Activated CD8-positive, alpha-beta memory T cell treated with anti-CD3 and anti-CD28 coated beads, Interleukin-2, amount 50 U/mL, for 1 hour (primary cell): ENCODE measurements around the gene GIPC1.
"Not testable (repeated sequence)": the region's sequence is repeated elsewhere in the genome, so short reads cannot be mapped to it uniquely, and the experiment has no call there.

ENCODE experiments used
- DNase-seq: peaks from one replicate; pipeline ENCODE4 v3.0.0-alpha.2; 2020; ENCODE audit errors: extremely low read depth

Gene GIPC1

GRCh38 chr19:14517840-14518505 lies 22.0 kb upstream of the GIPC1 start, which contains the start of gene DNAJB1:
Gene DNAJB1 (minus strand): TSS chr19:14518397. CDS start chr19:14518349, 48 bp downstream.
- no peak for DNase-seq

GRCh38 chr19:14517446-14517839 lies 21.5 kb upstream of the GIPC1 start:
- DNase-seq: no peak

GRCh38 chr19:14516746-14517438 lies 21.0 kb upstream of the GIPC1 start:
- DNase-seq: no peak

DNA sequence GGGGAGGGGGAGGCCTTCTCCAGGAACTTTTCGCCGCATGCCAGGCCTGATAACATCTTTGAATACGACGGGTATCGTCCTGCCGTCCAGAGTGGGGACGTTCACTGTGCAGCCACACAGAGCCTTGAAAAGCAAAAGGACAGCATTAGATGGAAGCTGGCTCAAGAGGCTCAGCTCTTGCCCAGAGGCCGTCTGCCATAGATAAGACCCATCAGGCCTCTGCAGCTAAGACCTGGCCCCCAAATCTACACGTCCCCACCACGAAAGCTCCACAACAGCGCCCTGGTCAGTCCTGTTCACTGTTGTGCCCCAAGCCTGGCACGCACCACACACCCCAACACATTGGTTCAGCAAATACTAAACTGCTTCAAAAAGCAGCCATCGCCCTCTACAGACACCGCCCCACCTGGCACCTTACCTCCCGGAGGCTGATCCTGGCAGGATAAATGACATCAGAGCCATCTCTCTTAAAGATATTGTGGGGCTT lies 20.2 kb upstream of the GIPC1 start:
- DNase-seq: no peak

DNA sequence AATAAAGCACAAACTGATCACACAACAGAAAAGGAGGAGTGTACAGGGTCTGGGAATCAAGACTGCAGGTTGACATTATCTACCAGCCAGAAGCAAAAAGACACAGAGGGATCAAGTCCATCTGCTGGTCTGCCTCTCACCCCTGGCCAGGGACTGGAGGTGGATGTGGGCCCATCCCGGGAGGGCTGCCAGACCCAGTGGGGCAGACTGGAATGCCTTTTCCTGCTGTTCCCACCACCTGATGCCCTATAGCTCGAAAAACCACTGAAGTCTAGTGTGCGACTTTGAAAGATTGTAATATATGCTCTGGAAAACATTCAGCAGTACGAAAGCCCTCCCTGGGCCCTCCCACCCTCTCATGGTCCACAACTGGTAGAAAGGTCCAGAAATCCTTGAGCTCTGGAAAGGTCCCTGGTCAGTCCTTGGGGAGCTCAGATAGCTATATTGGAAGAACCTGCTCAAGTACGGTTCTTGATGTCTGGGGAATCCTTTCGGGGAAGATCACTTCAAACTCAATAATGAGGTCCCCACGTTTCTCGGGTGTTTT lies 19.6 kb upstream of the GIPC1 start:
- no peak for DNase-seq

DNA sequence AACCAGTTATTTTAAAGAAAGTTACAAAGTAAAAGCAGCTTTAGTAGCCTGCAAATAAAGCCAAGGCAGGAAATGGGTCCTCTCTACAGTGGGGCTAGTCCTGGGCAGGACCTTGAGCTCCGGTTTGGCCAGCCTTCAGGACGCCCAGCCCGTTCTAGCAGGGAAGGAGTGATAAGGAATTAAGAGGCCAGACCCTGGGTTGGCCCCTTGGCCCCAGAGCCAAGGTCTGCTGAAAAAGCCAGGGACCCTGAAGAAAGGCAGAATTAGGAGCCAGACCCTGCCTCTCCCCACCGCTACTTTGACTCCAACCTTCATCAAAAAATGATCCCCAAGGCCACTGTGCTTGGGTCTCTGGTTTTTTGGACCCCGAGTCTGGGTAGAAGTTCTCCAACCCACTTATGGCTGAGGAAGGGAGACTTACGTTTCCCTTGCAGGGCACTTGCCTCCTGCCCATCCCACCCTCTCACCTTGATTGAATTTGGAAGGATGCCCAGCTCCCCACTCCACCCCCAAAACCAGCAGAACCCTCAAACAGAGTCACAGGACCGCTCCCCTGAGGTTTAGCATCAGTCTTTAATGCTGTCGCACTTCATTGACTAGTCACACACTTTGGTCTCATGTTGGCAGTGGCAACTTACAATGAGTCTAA lies 18.4 kb upstream of the GIPC1 start:
- no peak for DNase-seq

DNA sequence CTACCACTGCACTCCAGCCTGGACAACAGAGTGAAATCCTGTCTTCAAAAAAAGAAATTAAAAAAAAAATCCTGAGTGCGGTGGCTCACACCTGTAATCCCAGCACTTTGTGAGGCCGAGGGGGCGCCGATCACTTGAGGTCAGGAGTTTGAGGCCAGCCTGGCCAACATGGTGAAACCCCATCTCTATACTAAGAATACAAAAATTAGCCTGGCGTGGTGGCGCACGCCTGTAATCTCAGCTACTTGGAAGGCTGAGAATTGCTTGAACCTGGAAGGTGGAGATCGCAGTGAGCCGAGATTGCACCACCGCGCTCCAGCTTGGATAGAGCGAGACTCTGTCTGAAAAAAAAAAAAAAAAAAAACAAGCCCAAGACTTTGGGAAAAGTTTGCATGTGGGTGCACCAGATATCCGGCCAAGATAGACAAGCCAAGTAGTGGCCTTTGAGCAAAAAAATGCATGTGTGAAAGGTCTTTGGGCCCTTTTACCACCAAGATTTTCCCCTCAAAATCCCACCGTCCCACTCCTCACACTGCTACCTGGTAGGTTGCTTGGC lies 16.6 kb upstream of the GIPC1 start:
- no peak for DNase-seq

DNA sequence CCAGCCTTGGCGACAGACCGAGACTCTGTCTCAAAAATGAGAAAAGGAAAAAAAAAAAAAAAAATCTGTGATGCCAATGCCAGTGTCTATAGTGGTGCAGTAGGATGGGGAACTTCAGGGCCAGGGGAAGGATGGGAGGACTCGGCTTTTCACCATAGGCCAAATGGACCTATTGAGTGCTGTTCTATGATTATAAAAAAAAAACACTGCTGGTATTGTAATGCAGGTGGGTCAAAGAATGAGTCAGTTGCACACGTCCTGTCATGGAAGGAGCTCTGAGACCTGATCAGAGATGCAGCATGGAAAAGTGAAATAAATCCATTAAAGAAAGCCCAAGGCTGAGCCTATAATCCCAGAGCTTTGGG lies 15.3 kb upstream of the GIPC1 start:
- DNase-seq: no peak

DNA sequence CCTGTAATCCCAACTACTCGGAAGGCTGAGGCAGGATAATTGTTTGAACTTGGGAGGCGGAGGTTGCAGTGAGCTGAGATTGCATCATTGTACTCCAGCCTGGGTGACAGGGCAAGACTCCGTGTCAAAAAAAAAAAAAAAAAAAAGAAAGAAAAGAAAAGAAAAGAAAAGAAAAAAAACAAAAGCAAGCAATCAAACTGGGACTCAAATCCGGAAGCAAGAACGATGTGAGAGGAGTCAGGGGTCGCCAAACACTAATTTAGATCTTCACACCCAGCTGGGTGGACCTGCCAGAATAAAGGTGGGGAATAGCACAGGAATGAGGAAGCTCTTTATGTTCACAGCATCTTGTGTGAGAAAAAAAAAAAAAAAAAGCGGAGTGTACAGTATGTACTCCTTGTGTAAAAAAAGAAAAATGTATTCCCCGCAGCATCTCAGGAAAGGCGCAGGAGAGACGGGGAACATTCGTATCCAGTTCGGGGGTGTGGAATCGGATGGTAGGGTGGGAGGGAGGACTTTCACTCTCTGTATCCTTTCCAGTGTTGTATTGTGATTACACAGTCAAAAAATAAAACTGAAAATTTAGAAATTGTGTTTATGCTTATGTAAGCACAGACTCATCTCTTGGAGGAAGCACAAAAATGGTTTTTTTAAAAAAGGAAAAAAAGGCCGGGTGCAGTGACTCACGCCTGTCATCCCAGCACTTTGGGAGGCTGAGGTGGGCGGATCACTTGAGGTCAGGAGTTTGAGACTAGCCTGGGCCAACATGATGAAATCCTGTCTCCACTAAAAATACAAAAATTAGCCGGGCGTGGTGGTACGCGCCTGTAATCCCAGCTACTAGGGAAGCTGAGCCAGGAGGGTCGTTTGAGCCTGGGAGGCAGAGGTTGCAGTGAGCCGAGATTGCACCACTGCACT lies 14.6 kb upstream of the GIPC1 start:
- DNase-seq: no peak

GRCh38 chr19:14507704-14508542 lies 12.0 kb upstream of the GIPC1 start:
- DNase-seq: no peak

DNA sequence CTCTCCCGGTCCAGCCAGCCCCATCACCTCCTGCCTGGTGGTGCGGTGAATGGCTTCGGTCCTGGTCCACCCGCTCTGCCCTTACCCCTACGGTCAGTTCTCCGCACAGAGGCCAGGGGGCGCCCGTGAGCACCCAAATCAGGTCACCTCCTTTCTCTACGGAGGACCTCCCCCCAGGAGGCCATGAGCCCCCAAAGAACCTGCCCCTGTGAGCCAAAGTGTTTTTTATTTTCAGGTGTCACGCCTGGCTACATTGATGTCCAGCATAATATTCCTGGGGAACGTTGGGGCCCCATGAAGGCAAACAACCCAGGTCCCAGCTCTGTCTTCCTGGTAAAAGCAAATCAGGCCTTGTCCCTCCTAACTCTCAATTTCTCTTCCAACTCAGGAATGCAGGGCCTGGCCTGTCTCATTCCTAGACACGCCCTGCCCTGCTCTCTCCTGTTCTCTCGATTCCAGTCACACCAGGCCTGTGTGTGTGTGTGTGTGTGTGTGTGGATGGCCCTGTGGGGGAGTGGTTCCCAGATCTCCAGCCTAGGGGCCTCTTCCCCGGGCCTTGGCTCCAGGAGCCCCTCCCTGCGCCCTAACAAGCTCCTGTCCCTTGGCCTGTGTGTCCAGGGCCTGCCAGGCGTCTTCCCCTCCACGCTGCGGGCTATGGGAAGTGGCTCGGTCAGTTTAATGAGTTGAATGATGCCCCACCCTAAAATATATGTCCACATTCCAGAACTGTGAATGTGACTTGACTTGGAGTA lies 9.7 kb upstream of the GIPC1 start:
- DNase-seq: no peak

GRCh38 chr19:14504575-14504974 lies 8.6 kb upstream of the GIPC1 start:
- not testable (repeated sequence) for DNase-seq

DNA sequence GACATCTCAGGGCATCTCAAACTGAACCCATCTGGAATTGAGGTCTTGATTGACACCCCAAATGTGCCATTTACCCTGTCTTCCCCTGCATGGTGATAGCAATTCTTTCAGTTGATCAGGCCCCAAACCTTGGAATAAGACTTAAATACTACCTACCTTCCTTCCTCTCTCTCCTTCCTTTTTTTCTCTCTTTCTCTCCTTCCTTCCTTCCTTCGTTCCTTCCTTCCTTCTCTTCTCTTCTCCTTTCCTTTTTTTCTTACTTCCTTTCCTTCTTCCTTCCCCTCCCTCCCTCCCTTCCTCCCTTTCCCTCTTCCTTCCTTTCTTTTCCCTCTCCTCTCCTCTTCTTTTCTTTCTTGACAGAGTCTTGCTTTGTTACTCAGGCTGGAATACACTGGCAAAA lies 7.4 kb upstream of the GIPC1 start:
- DNase-seq: no peak

DNA sequence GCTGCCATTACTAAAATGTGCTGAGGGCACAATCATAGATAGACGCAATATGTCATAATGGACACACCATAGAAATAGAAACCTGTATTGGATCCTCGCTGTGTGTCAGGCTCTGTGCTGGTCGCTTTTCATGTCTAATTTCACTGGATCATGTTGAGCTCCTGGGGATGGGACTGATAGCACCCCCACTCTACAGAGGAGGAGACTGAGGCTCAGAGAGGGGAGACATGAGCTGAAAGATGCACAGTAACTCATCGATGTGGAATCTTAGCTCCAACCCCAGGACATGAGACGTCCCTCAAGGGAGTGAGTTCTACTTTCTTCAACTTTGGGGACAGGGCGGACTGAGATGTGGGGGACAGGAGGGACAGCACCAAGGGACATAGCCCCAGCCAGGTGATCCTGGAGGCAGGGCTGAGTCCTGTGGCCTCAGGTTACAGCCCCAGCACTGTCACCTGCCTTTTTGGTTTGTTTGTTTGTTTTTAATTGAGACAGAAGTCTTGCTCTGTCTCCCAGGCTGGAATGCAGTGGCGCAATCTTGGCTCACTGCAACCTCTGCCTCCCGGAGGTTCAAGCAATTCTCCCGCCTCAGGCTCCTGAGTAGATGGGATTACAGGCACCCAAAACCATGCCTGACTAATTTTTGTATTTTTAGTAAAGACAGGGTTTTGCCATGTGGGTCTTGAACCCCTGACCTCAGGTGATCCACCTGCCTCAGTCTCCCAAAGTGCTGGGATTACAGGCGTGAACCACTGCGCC lies 6.6 kb upstream of the GIPC1 start:
- no peak for DNase-seq

GRCh38 chr19:14497228-14497921 lies 1.4 kb upstream of the GIPC1 start:
- no peak for DNase-seq

DNA sequence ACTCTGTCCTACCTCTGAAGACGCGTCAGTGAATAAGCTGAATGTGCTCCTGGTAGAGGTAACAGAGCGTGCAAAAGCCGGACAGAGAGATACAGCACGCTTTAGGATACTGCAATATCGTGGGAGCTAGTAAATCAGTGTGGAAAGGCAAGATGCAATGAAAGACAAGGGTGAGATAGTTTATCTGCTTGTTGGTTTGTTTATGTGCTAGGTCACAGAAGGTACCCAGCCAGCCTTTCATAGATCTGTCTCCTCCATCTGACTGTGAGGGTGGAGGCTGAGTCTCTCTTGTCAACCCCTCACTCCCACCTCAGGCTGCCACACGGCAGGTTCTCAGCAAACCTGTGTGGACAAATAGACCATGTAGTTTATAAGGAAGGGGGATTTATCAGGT lies 904 bp upstream of the GIPC1 start:
- no peak for DNase-seq

DNA sequence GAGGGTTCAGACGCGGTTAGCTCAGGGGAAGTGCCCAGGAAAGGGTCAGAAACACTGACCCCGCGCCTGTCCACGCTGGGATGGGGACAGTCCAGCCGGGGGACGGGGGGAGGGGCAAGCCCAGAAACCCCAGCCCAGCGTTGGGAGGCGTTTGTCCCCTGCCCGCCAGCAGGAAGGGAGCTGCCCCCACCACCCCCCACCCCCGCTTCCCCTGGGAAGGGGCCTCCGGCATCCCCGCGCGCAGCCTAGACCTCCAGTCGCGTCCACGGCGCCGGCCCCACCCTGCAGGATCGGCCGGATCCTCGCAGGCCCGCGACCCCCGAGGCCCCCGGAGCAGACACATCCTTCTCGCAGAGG lies 277 bp downstream of the GIPC1 start:
- DNase-seq: no peak

GRCh38 chr19:14494910-14495671 lies 836 bp downstream of the GIPC1 start:
- no peak for DNase-seq
